Measurements from ENCODE around the gene PPEF2.
A peak's percentile ranks its signal among the peaks of the same experiment; 100 is the strongest.

The PPEF2 gene

DNA sequence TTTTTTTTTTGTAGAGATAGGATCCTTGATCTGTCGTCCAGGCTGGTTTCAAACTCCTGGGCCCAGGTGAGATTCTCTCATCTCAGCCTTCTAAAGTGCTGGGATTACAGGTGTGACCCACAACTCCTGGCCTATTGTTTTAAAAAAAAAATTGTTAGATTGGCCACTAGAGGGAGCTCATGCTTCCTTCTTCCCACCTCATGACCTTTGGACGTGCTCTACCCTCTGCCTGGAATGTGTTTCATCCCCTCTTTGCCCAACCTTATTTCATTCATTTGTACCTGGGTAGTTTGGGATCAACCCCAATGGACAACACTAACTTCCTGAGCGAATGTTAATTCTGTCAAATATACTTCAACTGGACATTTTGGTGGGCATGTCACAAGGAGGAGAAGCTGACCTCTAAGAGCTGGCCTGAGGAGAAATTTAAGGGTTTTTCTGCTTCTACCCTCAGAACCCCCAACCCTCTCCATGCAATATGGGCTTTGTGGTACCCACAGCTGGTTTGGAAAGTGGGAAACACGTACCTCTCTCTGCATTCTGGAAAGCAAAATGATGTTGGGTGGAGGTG lies 6.4 kb downstream of the PPEF2 start:
- DNase-seq: peak; percentile 6

- no peak for DNase-seq
Observed at GRCh38 chr4:75892508-75892907, 9.7 kb downstream of the PPEF2 start.

DNA sequence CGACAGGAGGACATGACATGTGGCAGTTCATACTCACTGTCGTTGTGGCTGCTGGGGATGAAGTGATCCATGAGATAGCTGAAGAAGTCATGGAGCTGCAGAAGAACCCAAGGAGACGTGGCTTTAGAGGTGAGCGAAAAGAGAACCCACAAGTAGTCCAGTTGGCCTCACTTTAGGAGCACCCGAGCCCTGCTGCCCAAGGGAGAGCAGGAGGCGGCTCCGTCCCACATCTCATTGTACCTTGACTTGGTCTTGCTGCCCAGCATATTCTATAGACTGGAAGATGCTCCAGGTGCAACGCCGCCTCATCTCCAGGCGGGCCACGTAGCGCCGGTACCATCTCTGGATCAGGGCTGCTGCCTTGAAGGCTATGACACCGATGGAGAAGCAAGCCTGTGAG lies 10.6 kb downstream of the PPEF2 start:
- DNase-seq: no peak

DNA sequence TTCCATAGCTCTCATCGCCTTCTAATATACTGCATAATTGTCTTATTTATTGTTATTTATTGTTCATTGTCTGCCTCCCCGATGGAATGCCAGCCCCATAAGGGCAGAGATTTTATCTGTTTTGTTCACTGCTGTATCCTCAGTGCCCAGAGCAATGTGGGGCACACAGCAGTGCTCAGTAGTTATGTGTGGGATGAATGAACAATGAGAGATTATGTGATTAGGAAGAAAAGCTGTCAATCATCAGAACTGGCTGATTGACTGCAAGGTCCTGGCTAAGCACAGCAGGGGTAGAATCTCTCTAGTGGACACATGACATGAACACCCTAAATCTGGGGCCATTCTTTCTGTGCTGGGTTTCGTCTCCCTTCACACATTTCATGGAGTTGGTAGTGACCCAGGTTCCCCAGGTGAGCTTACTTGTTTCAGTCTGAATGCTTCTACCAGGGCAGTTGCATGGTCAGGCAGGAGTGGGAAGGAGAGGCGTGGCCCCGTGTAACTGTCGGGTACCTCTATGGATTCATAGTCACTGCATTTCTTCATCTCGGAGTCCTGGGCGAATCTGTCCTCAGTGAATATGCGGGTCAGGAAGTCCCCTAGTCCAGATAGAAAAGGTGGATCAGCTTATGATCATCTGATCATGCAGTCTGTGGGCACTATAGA lies 12.6 kb downstream of the PPEF2 start:
- no peak for DNase-seq

DNA sequence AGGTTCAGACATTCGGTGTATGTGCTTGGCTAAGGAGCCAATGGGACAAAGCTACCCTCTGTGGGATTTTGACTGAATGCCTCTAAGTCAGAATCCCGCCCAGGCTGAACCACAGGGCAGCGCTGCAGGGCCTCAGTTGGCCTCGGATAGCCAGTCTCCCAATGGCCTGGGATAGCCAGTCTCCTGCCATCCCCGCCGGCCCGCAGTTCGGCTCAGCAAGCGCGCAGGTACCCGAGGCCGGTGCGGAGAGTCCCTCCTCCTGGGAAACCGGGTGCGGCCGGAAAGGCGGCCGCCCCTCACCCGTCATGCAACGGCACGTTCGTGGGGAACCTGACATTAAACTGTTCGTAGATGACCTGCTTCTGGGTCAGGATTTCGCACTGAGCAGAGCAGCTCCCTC lies 16.1 kb downstream of the PPEF2 start:
- DNase-seq: no peak

- no peak for DNase-seq
Observed at GRCh38 chr4:75881476-75881875, 20.8 kb downstream of the PPEF2 start.

DNA sequence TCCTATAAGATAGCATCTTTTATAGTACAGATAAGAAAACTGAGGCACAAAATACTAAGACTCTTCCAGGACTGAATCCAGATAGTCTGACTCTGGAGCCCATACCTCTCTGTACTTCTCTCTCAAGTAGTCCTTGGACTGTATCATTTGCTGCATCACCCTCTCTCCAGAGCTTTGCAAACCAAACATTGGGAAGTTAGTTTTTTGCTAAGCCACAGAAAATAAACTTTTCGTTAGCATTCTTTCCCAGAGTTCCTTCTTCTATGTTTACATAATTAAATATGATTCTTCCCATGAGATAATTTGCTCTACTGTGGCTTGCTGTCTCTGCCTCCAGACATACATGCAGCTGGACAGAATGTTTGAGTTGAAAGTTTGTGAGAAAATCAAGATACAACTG lies 22.0 kb downstream of the PPEF2 start:
- DNase-seq: no peak

- no peak for DNase-seq
Observed at GRCh38 chr4:75878246-75878756, 24.0 kb downstream of the PPEF2 start.

DNA sequence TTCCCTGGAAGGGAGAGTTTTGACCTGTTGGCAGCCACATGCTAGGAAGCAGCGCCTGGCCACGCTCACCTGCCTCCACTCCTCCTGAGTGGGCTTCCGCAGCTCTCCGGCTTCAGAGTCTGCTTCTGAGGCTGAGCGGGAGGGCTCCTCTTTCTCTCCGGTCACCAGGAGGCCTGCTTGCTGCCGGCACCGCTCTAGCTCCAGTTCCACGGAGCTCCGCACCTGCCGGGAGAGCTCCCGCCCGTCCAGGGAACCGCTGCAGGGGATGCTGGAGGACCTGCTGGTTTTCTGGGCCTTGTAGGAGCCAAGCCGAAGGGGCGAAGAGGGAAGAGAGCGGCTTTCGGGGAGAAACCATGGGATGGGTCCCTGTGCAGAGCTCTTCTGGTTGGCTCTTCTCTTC lies 26.0 kb downstream of the PPEF2 start:
- DNase-seq: no peak

- no peak for DNase-seq
Observed at GRCh38 chr4:75869100-75869499, 33.2 kb downstream of the PPEF2 start.

DNA sequence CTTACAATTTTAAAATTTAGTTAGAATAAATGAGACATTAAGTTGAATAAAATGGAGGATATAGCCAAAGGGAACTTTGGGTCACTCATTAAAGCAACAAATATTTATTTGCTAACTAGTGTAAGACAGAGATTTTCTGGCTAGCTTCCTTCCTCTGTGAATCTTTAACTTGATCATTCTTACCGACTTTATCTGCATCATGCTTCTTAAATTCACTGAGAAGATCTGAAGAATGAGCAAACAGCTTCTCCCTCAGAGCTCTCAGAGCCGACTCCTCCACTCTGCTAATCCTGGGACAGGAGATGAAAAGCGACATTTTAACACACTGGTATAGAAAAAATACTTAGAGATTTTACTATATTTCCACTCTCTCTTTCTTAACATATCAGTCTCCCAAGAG lies 35.1 kb downstream of the PPEF2 start:
- DNase-seq: no peak

GRCh38 chr4:75860606-75861005 lies 41.6 kb downstream of the PPEF2 start:
- no peak for DNase-seq

GRCh38 chr4:75858721-75859120 lies 43.5 kb downstream of the PPEF2 start:
- DNase-seq: no peak

DNA sequence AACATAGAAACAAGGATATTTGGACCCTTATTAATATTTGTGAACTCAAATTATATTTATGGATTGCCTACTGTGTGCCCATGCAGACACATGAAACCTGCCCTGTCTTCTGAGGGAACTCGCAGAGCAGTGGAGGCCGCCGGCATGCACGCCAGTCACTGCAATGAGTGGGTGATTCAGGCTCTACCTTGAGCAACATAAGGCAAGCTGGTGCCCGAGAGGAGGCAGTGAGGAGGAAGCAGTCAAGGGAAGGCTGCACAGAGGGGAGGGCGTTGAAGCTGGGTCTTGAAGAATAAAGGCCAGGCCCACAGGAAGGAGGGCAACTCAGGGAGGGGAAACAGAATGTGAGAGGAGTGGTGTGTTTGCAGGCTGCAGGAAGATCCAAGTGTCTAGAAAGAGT lies 52.8 kb downstream of the PPEF2 start:
- no peak for DNase-seq

- DNase-seq: no peak
Observed at GRCh38 chr4:75848891-75849290, 53.4 kb downstream of the PPEF2 start.

DNA sequence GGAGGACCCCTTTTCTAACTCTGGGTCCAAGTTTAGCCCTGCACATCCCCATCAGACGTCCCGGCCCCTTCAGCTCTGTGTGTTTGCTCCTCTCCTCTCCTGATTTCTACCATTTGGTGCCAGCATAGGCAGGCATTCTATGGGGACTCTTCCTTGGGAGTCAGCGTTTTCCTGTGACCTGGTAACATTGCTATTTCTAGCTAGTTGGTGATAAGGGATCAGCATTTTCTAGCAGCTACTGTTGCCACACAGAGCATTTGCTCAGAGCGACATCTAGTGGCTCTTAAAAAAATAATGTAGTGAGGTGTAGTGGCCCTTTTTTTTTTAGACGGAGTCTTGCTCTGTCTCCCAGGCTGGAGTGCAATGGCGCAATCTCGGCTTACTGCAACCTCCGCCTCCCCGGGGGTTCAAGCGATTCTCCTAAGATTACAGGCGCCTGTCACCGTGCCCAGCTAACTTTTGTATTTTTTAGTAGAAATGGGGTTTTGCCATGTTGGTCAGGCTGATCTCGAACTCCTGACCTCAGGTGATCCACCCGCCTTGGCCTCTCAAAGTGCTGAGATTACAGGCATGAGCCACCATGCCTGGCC lies 54.0 kb downstream of the PPEF2 start:
- DNase-seq: peak; percentile 55

DNA sequence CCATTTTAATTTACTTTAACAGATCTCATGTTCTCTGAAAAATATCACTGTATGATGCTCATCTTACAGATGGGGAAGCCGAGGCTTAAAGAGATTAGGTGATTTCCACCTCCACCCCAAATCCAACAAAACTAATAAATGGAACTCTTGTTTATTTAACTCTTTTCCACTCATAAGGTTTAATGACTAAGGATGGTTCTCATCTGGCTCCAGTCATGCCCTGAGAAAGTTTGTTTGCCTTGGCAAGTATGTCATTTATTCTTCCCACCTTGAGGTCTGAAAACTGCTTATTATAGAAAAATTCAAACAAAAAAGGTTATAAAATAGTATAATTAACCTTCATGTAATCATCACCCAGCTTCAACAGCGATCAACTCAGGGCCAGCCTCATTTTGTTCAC lies 56.3 kb downstream of the PPEF2 start:
- no peak for DNase-seq

- DNase-seq: no peak
Observed at GRCh38 chr4:75844151-75844662, 58.0 kb downstream of the PPEF2 start.

- DNase-seq: no peak
Observed at GRCh38 chr4:75843596-75843995, 58.7 kb downstream of the PPEF2 start.

- no peak for DNase-seq
Observed at GRCh38 chr4:75841641-75842520, 60.4 kb downstream of the PPEF2 start.

DNA sequence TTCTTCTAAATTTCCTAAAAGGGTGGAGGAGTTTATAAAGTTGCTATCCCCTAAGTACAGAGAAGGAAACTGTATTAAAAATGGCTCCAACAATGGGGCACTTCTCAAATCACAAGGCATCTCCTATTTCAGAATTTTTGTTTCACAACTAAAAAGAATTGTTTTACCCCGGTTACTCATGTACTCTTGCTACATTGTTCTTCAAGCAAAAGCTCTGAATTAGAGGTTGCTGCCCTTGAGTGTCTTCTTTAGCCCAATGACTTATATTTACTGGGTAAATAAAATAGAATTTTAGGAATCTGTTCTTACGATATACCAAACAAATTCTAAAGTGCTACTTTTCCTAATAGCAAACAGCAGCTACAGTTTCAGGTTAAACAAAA lies 67.5 kb downstream of the PPEF2 start:
- DNase-seq: no peak

GRCh38 chr4:75834095-75834771 lies 68.0 kb downstream of the PPEF2 start:
- DNase-seq: no peak

Data from NCI-H1436 (cell line).